DND-41 (cell line): ENCODE data around the gene BRPF3.

ENCODE experiments used
- ATAC-seq: fragments of 200-7000 bp; cut with Tn5 transposase; 3 replicates; pipeline ENCODE4 v1.9.1; 2021; ENCODE audit warnings: low read depth; ENCODE audit not compliant: insufficient read depth
- DNase-seq: peaks from one replicate; pipeline ENCODE4 v3.0.0-alpha.2; 2020
- H2AFZ ChIP-seq: 2 replicates; pipeline ENCODE4 v1.6.0; 2012; ENCODE audit warnings: low read depth, low read length
- H3K27ac ChIP-seq: 2 replicates; pipeline ENCODE4 v1.5.1; 2012; ENCODE audit warnings: low read length, inconsistent platforms
- H3K27me3 ChIP-seq: fragments of 200-600 bp; sonication (generic); 2 replicates; pipeline ENCODE4 v1.6.0; 2012; ENCODE audit warnings: low read length, mild to moderate bottlenecking, inconsistent platforms; ENCODE audit not compliant: insufficient read depth, poor library complexity
- H3K36me3 ChIP-seq: 2 replicates; pipeline ENCODE4 v1.5.1; 2012; ENCODE audit warnings: low read length, inconsistent platforms; ENCODE audit not compliant: insufficient read depth
- H3K4me1 ChIP-seq: 2 replicates; pipeline ENCODE4 v1.5.1; 2012; ENCODE audit warnings: mild to moderate bottlenecking, low read length; ENCODE audit not compliant: insufficient read depth
- H3K4me2 ChIP-seq: 2 replicates; pipeline ENCODE4 v1.6.0; 2012; ENCODE audit warnings: mild to moderate bottlenecking, moderate library complexity, low read length, inconsistent platforms; ENCODE audit not compliant: insufficient read depth
- H3K4me3 ChIP-seq, 2 experiments: fragments of 200-600 bp in 1 of 2; shearing (Covaris generic) in 1 of 2; 2 replicates each; pipeline ENCODE4 v1.5.1; 2012 to 2016; ENCODE audit warnings: inconsistent platforms in 2 of 2, low read length in 2 of 2, mild to moderate bottlenecking in 2 of 2, low read depth in 1 of 2, moderate library complexity in 1 of 2
- H3K79me2 ChIP-seq: 2 replicates; pipeline ENCODE4 v1.6.0; 2012; ENCODE audit warnings: low read length, inconsistent platforms; ENCODE audit not compliant: insufficient read depth
- H3K9ac ChIP-seq: 2 replicates; pipeline ENCODE4 v1.6.0; 2012; ENCODE audit warnings: low read depth, mild to moderate bottlenecking, inconsistent platforms, low read length, moderate library complexity
- H3K9me3 ChIP-seq: 2 replicates; pipeline ENCODE4 v1.5.1; 2012; ENCODE audit warnings: low read length, moderate library complexity, mild to moderate bottlenecking, inconsistent platforms; ENCODE audit not compliant: insufficient read depth, severe bottlenecking
- H4K20me1 ChIP-seq: 2 replicates; pipeline ENCODE4 v1.6.0; 2012; ENCODE audit warnings: low read length; ENCODE audit not compliant: insufficient read depth
- CTCF ChIP-seq: IDR thresholded peaks from 2 replicates; pipeline ENCODE4 v1.5.1; 2012; ENCODE audit warnings: borderline replicate concordance, low read length, moderate library complexity, mild to moderate bottlenecking; ENCODE audit not compliant: poor library complexity, severe bottlenecking; ENCODE audit errors: extremely low read depth
- EZH2 ChIP-seq: IDR thresholded peaks from 3 replicates; pipeline ENCODE4 v1.6.1; 2012; ENCODE audit warnings: borderline replicate concordance, low read depth, mild to moderate bottlenecking, moderate library complexity, low read length, inconsistent platforms; ENCODE audit not compliant: severe bottlenecking

BRPF3 gene

GRCh38 chr6:36272234-36272633, 75.7 kb downstream of the BRPF3 start:
- H3K36me3 ChIP-seq, result no peaks in the 10 kb centered on the region
- no peaks in the 10 kb centered on the region for H3K79me2 ChIP-seq
- no peak overlapping the region for H3K9ac ChIP-seq
- no peak overlapping the region for H2AFZ ChIP-seq
- TF ChIP-seq EZH2 (no peak), CTCF (no peak)
- no peaks in the 10 kb centered on the region for H3K9me3 ChIP-seq
- no peak for ATAC-seq
- H3K27me3 ChIP-seq, result peaks cover 22% of the 10 kb centered on the region
- H4K20me1 ChIP-seq, result no peaks in the 10 kb centered on the region
- no peak overlapping the region for H3K4me3 ChIP-seq
- H3K4me1 ChIP-seq, result no peaks in the 10 kb centered on the region
- H3K27ac ChIP-seq, result no peak overlapping the region
- DNase-seq, result no peak
- no peak overlapping the region for H3K4me2 ChIP-seq

- Histone ChIP-seq H3K9me3 (no peaks in the 10 kb centered on the region), H2AFZ (no peak overlapping the region), H3K36me3 (no peaks in the 10 kb centered on the region), H3K27ac (no peak overlapping the region), H3K4me2 (no peak overlapping the region), H3K4me1 (no peaks in the 10 kb centered on the region), H3K27me3 (peaks cover 24% of the 10 kb centered on the region), H4K20me1 (no peaks in the 10 kb centered on the region), H3K4me3 (no peak overlapping the region), H3K9ac (no peak overlapping the region), H3K79me2 (no peaks in the 10 kb centered on the region)
- DNase-seq, result no peak
- ATAC-seq, result no peak
- TF ChIP-seq CTCF (no peak), EZH2 (no peak)
Observed at GRCh38 chr6:36273067-36273466, 76.5 kb downstream of the BRPF3 start.

- TF ChIP-seq EZH2, result no peak
- TF ChIP-seq CTCF, result no peak
- Histone ChIP-seq H3K9ac (no peak overlapping the region), H3K36me3 (no peaks in the 10 kb centered on the region), H3K4me2 (no peak overlapping the region), H2AFZ (no peak overlapping the region), H3K9me3 (no peaks in the 10 kb centered on the region), H3K27ac (no peak overlapping the region), H4K20me1 (no peaks in the 10 kb centered on the region), H3K4me3 (no peak overlapping the region), H3K4me1 (no peaks in the 10 kb centered on the region), H3K79me2 (no peaks in the 10 kb centered on the region), H3K27me3 (peaks cover 24% of the 10 kb centered on the region)
- ATAC-seq (no peak), DNase-seq (no peak)
Observed at GRCh38 chr6:36273802-36274514, 77.4 kb downstream of the BRPF3 start.
